ENCODE results near the gene BHMT.
A peak's percentile ranks its signal among the peaks of the same experiment; 100 is the strongest.

The BHMT gene

GRCh38 chr5:79105868-79106267 lies 5.7 kb upstream of the BHMT start:
- H3K4me3 ChIP-seq (ENCODE audit: low read length): no peak overlapping the region
- TF ChIP-seq ZNF274 (IDR thresholded peaks at IDR 0.05; ENCODE audit: low read depth, low read length): no peak

DNA sequence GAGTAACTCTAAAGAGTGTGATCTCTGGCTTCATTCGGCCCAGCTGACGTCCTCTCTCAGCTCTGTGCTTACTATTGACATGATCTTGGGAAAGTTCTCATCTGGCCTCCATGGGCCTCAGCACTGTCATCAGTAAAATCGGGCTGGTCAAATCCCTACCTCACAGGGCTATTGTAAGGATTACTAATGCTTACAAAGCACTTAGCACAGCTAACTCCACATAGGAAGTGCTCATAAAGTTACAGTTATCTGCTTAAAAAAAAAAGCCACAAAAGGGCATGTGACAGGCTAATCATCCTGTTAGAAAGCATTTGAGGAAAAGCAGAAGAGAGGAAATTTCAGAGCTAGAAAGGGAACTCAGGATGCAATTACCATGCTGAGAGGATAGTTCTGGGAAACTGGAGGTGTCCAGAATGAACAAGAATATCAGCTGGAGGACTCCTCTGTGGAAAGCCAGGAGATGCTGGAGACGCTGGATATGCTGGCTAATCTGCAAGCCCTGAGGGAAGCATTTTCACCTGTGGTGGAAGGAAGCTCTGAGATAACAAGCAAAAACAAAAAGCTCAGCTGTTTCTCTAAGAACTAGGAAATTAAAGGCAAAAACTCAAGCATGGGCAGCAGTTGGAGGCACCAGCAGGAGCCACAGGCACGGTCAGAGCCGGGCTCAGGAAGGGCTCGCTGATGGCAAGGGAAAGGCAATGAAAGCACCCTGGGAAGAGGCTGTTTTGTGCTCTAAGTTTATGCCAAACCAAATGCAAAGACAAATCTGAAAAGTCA lies 4.4 kb upstream of the BHMT start:
- TF ChIP-seq ZNF274 (IDR thresholded peaks at IDR 0.05; ENCODE audit: low read depth, low read length): no peak
- no peak overlapping the region for H3K4me3 ChIP-seq (ENCODE audit: low read length)

- TF ChIP-seq ZNF274 (IDR thresholded peaks at IDR 0.05; ENCODE audit: low read depth, low read length): no peak
- H3K4me3 ChIP-seq (ENCODE audit: low read length): no peak overlapping the region
Measured at GRCh38 chr5:79108086-79108485, 3.5 kb upstream of the BHMT start.

- H3K4me3 ChIP-seq (ENCODE audit: low read length): no peak overlapping the region
- TF ChIP-seq ZNF274 (IDR thresholded peaks at IDR 0.05; ENCODE audit: low read depth, low read length): no peak
Measured at GRCh38 chr5:79108792-79109191, 2.8 kb upstream of the BHMT start.

DNA sequence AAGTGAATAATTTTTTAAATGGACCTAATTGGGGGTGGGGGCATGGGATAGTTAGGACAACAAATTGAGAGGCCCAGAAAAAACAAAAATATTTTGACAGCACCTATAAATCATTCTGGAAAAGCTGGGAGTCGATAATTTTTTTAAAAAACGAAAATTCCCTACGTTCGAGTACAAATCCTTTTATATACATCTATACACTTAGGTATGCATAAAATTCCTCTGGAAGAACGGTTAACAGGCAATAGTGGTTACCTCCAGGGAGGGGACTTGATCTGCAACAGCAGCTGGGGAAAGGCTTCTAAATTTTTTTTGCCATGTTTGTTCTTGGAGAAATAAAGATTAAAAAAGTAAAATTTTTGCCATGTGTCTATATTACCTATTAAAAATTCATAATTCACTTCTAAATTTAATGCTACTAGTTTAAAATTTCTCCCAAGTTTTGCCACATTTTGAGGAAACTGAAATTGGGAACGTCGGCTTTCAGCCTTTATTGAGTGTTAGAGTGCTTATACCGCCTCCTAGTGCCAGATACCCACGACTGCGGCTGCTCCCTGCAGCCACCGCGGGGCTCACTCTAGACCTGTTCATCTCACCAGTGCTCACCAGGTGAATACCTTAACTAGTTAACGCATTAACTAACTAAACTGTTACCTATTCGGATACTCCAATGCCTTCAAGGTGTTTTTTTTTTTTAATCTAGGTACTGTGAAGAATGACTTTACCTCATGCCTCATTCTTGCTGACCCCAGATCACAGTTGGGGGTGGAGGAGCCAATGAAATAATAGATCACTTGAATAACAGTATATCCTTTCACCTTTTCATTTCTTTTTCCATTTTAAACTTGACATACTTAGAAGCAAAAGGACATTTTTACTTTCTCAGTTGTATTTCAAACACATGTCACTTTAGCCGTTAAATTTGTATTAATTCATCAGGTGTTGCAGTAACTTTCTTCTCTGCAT lies 1.8 kb upstream of the BHMT start:
- no peak overlapping the region for H3K4me3 ChIP-seq (ENCODE audit: low read length)
- TF ChIP-seq ZNF274 (IDR thresholded peaks at IDR 0.05; ENCODE audit: low read depth, low read length): no peak

GRCh38 chr5:79111960-79112702 lies 522 bp downstream of the BHMT start:
- H3K4me3 ChIP-seq (ENCODE audit: low read length): no peak overlapping the region
- no peak for TF ChIP-seq ZNF274 (IDR thresholded peaks at IDR 0.05; ENCODE audit: low read depth, low read length)

GRCh38 chr5:79112703-79113058 lies 1.1 kb downstream of the BHMT start:
- H3K4me3 ChIP-seq (ENCODE audit: low read length): no peak overlapping the region
- TF ChIP-seq ZNF274 (IDR thresholded peaks at IDR 0.05; ENCODE audit: low read depth, low read length): no peak

- TF ChIP-seq ZNF274 (IDR thresholded peaks at IDR 0.05; ENCODE audit: low read depth, low read length): no peak
Measured at GRCh38 chr5:79119486-79119885, 7.9 kb downstream of the BHMT start.

GRCh38 chr5:79120221-79120620 lies 8.6 kb downstream of the BHMT start:
- H3K4me3 ChIP-seq (ENCODE audit: low read length): no peak overlapping the region
- no peak for TF ChIP-seq ZNF274 (IDR thresholded peaks at IDR 0.05; ENCODE audit: low read depth, low read length)

More at GRCh38 chr5:79119486-79119885, 7.9 kb downstream of the BHMT start:
- H3K4me3 ChIP-seq (ENCODE audit: low read length): no peak overlapping the region

- TF ChIP-seq ZNF274 (IDR thresholded peaks at IDR 0.05; ENCODE audit: low read depth, low read length): no peak
- H3K4me3 ChIP-seq (ENCODE audit: low read length): no peak overlapping the region
Measured at GRCh38 chr5:79122973-79123372, 11.4 kb downstream of the BHMT start.

- no peak for TF ChIP-seq ZNF274 (IDR thresholded peaks at IDR 0.05; ENCODE audit: low read depth, low read length)
- no peak overlapping the region for H3K4me3 ChIP-seq (ENCODE audit: low read length)
Measured at GRCh38 chr5:79124607-79125006, 13.0 kb downstream of the BHMT start.

DNA sequence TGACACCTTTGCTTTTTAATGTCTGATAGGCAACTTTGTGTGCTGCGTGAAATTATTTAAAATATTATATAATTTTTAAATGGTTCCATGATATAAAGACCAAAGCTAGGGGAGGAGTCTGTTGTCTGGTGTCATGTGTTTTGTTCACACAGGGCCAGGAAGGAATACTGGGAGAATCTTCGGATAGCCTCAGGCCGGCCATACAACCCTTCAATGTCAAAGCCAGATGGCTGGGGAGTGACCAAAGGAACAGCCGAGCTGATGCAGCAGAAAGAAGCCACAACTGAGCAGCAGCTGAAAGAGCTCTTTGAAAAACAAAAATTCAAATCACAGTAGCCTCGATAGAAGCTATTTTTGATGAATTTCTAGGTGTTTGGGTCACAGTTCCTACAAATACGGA lies 19.2 kb downstream of the BHMT start:
- no peak overlapping the region for H3K4me3 ChIP-seq (ENCODE audit: low read length)
- no peak for TF ChIP-seq ZNF274 (IDR thresholded peaks at IDR 0.05; ENCODE audit: low read depth, low read length)

- H3K4me3 ChIP-seq (ENCODE audit: low read length): 0 out of 2 replicates have a peak overlapping the region, but pooled peaks have one; percentile 13
- TF ChIP-seq ZNF274 (IDR thresholded peaks at IDR 0.05; ENCODE audit: low read depth, low read length): no peak
Measured at GRCh38 chr5:79133121-79133656, 21.6 kb downstream of the BHMT start.

Data from GM08714 (cell line).